Neutrophil (primary cell): ENCODE measurements around the gene SLC16A5.
"Not testable (repeated sequence)": the region's sequence is repeated elsewhere in the genome, so short reads cannot be mapped to it uniquely, and the experiment has no call there.

Experiments
- H3K27ac ChIP-seq: fragments of 200-600 bp; sonication (generic); 2 replicates; pipeline ENCODE4 v1.5.1; 2016; ENCODE audit warnings: mild to moderate bottlenecking, moderate library complexity
- H3K27me3 ChIP-seq: fragments of 200-600 bp; sonication (generic); 2 replicates; pipeline ENCODE4 v1.6.0; 2016; ENCODE audit warnings: mild to moderate bottlenecking
- H3K36me3 ChIP-seq: fragments of 200-600 bp; sonication (generic); 2 replicates; pipeline ENCODE4 v1.5.1; 2017
- H3K4me1 ChIP-seq, 2 experiments: fragments of 200-600 bp in 1 of 2; sonication (generic) in 1 of 2; 1 replicate in 1 of 2; 2 replicates in 1 of 2; pipeline versions ENCODE4 v1.5.1 to v1.6.1; 2013 to 2016; ENCODE audit warnings: low read depth in 1 of 2, low read length in 1 of 2, mild to moderate bottlenecking in 1 of 2, moderate library complexity in 1 of 2; ENCODE audit not compliant: control insufficient read depth in 1 of 2, insufficient read depth in 1 of 2
- H3K4me3 ChIP-seq, 2 experiments: fragments of 200-600 bp in 1 of 2; sonication (generic) in 1 of 2; 1 replicate in 1 of 2; 2 replicates in 1 of 2; pipeline ENCODE4 v1.5.1; 2013 to 2016; ENCODE audit warnings: low read depth in 1 of 2, low read length in 1 of 2, mild to moderate bottlenecking in 1 of 2, moderate library complexity in 1 of 2
- H3K9me3 ChIP-seq: fragments of 200-600 bp; sonication (generic); 2 replicates; pipeline ENCODE4 v1.5.1; 2016
- CTCF ChIP-seq: fragments of 200-600 bp; sonication (generic); IDR thresholded peaks from 2 replicates; pipeline ENCODE4 v1.5.1; 2016; ENCODE audit warnings: antibody characterized with exemption

Gene SLC16A5

DNA sequence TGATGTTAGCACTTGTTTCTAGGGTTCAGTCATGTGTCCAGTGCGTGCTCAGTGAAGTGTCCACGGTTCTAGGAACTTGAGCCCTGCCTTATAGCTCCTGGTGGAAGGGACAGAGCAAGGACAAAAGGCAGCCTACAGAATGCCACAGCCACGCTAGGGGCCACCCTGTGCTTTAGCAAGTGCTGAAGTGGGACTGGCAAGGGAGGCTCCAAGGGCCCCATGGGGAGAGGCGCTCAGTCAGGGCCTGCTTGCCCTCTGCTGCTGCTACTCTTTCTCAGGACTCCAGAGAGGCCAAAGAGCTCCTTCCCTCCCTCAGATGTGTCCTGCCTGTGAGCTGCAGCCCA is 37.0 kb downstream of the SLC16A5 start:
- TF ChIP-seq CTCF, result no peak
- Histone ChIP-seq H3K4me3 (peak overlapping the region; percentile 65 to 68), H3K27me3 (no peaks in the 10 kb centered on the region), H3K27ac (peak overlapping the region; percentile 98), H3K36me3 (peaks cover 14% of the 10 kb centered on the region), H3K9me3 (no peaks in the 10 kb centered on the region), H3K4me1 (peaks cover 47 to 57% of the 10 kb centered on the region in 2 experiments)

GRCh38 chr17:75125984-75126383 is 38.2 kb downstream of the SLC16A5 start:
- peak overlapping the region; percentile 65 to 68 for H3K4me3 ChIP-seq

DNA sequence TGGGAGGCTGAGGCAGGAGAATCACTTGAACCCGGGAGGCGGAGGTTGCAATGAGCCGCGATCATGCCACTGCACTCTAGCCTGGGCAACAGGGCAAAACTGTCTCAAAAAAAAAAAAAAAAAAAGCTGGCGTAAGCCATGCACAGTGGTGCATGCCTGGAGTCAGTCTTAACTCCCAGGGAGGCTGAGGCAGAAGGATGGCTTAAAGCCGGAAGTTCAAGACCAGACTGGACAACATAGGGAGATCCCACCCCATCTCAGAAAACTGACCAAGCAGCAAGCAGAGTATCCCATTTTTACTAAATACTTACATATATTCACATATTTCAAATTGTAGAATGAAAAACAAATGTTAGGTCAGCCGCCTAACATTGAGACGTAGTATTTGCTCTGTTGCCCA is 39.2 kb downstream of the SLC16A5 start:
- Histone ChIP-seq H3K27me3 (no peaks in the 10 kb centered on the region), H3K4me1 (peaks cover 52 to 63% of the 10 kb centered on the region in 2 experiments), H3K36me3 (peaks cover 19% of the 10 kb centered on the region), H3K27ac (peak overlapping the region; percentile 98), H3K9me3 (no peaks in the 10 kb centered on the region), H3K4me3 (peak overlapping the region in 1 of 2 experiments; percentile 65)
- no peak for TF ChIP-seq CTCF

More at GRCh38 chr17:75125984-75126383, 38.2 kb downstream of the SLC16A5 start:
- Histone ChIP-seq H3K36me3 (peaks cover 19% of the 10 kb centered on the region), H3K27ac (peak overlapping the region; percentile 98), H3K9me3 (no peaks in the 10 kb centered on the region), H3K27me3 (no peaks in the 10 kb centered on the region), H3K4me1 (peaks cover 46 to 57% of the 10 kb centered on the region in 2 experiments)
- no peak for TF ChIP-seq CTCF

DNA sequence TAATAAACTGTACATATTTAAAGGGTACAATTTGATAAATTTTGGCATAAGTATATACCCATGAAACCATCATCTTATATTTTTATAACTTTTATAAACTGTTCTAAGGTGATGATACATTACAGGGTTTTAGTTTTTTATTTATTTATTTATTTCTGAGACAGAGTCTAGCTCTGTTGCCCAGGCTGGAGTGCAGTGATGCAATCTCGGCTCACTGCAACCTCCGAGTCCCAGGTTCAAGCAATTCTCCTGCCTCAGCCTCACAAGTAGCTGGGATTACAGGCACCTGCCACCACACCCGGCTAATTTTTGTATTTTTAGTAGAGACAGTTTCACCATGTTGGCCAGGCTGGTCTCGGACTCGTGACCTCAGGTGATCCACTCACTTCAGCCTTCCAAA is 40.2 kb downstream of the SLC16A5 start:
- Histone ChIP-seq H3K36me3 (peaks cover 19% of the 10 kb centered on the region), H3K4me1 (peaks cover 56 to 67% of the 10 kb centered on the region in 2 experiments), H3K27ac (peak overlapping the region; percentile 98)
- H3K9me3 ChIP-seq, H3K4me3 ChIP-seq, H3K27me3 ChIP-seq: not testable (repeated sequence)

GRCh38 chr17:75128694-75129505 is 41.1 kb downstream of the SLC16A5 start:
- Histone ChIP-seq H3K4me1 (peaks cover 50 to 59% of the 10 kb centered on the region in 2 experiments), H3K36me3 (peaks cover 23% of the 10 kb centered on the region), H3K27ac (peak overlapping the region; percentile 98), H3K9me3 (no peaks in the 10 kb centered on the region), H3K4me3 (no peak overlapping the region), H3K27me3 (no peaks in the 10 kb centered on the region)
- TF ChIP-seq CTCF, result no peak

DNA sequence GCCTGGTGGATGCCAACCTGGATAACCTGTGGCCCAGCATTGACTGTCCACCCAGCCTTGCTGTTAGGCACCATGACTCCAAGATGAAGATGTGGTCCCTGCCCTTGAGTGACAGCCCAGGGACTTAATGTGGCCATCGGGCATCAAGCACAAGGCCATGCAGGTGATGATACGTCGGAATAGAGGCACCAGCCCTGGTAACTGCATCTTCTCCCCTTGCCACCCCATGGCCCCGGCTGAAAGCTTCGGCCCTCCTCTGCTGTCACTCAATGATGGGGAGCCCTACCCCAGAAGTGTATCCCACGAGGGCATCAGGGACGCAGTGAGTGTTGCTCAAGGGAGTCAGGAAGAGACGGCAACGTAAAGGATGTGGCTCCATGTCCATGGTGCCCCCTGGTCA is 41.8 kb downstream of the SLC16A5 start:
- no peak for TF ChIP-seq CTCF
- Histone ChIP-seq H3K36me3 (peaks cover 30% of the 10 kb centered on the region), H3K4me3 (no peak overlapping the region), H3K27me3 (no peaks in the 10 kb centered on the region), H3K9me3 (no peaks in the 10 kb centered on the region), H3K4me1 (peaks cover 44 to 52% of the 10 kb centered on the region in 2 experiments), H3K27ac (peak overlapping the region; percentile 79)
